Measurements from ENCODE around the gene CFAP100. TPM values are rescaled to one million over a fixed set of nuclear protein-coding genes. Genes with fewer than 3 reads are reported as not detected.

Gene CFAP100
- total and polyA plus RNA-seq, 9 donors, result 0.20 to 1.2 (median 0.38) TPM; not detected in 3

DNA sequence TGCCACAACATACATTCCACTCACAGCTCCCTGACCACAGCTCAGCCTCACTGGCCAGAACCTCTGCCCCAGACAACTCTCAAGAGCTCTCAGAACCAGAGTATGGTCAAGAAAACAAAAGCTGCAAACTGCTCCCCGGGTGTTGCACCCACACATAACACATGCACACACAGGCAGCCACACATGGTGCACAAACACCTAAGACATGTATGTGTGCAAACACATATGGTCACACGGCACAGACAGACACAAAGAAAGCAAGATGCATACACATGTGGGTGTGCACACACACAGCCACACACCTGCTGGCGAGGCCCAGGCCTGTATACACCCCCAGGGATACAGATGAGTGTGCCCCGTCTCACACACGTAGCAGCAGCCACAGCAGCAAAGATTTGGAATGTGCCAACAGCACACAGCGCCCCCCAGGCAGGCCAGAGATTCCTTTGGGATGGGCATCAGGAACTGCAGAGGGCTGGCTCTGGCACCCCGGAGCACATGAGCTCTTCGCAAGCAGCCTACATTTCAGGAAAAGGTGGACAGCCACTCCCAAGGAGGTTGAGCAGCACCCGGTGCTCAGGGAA, 44.1 kb upstream of the CFAP100 start:
- Histone ChIP-seq H3K4me3 (ENCODE audit: low read length) (no peak overlapping the region), H3K36me3 (ENCODE audit: control insufficient read depth, insufficient read depth, low read length) (no peaks in the 10 kb centered on the region), H3K27ac (ENCODE audit: low read length) (no peak overlapping the region), H3K4me1 (ENCODE audit: control insufficient read depth, insufficient read depth, low read length) (peaks cover 4% of the 10 kb centered on the region), H3K27me3 (ENCODE audit: control insufficient read depth, insufficient read depth, low read length) (peaks cover 5% of the 10 kb centered on the region), H3K9me3 (replicated peaks; ENCODE audit: control insufficient read depth, low read depth, low read length) (no peaks in the 10 kb centered on the region)
- DNase-seq, result no peak
- WGBS (ENCODE audit: insufficient coverage), result 79% methylated on average over 9 of the region's 9 CpGs

DNA sequence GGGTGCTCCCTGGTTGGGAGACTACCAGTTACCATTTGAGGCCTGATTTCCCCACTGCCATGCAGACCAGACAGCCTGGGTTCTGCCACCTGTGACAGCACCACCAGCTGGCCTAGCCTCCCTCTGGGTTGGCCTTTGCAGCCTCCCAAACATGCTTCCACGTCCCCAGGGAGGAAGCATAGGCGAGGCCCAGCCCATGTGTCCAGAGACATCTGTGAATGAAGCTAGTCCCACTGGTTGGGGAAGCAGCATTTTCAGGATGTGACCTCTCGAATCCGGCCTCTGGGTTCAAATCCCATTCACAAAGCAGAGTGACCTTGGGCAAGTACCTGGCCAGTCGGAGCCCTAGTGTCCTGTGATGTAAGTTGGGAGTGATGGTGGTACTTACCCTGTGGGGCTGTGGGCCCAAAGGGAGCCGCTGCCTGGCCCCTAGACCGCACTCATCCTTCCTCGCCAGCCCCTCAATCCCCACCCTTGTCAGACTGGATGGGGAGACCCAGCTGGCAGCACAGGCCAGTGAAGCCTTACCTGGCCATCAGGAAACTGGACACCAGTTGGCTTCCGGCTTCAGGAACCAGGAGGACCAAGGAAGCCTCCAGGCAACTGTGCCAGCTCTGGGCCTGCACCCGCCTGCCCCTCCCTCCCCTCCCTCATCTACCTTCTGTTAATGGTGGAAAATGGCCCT, 43.5 kb upstream of the CFAP100 start:
- no peak overlapping the region for H3K27ac ChIP-seq (ENCODE audit: low read length)
- H3K9me3 ChIP-seq (replicated peaks; ENCODE audit: control insufficient read depth, low read depth, low read length), result no peaks in the 10 kb centered on the region
- H3K4me3 ChIP-seq (ENCODE audit: low read length), result no peak overlapping the region
- WGBS (ENCODE audit: insufficient coverage), result 67% methylated on average over 5 of the region's 10 CpGs
- peaks cover 7% of the 10 kb centered on the region for H3K27me3 ChIP-seq (ENCODE audit: control insufficient read depth, insufficient read depth, low read length)
- DNase-seq, result no peak
- peaks cover 10% of the 10 kb centered on the region for H3K4me1 ChIP-seq (ENCODE audit: control insufficient read depth, insufficient read depth, low read length)
- no peaks in the 10 kb centered on the region for H3K36me3 ChIP-seq (ENCODE audit: control insufficient read depth, insufficient read depth, low read length)

DNA sequence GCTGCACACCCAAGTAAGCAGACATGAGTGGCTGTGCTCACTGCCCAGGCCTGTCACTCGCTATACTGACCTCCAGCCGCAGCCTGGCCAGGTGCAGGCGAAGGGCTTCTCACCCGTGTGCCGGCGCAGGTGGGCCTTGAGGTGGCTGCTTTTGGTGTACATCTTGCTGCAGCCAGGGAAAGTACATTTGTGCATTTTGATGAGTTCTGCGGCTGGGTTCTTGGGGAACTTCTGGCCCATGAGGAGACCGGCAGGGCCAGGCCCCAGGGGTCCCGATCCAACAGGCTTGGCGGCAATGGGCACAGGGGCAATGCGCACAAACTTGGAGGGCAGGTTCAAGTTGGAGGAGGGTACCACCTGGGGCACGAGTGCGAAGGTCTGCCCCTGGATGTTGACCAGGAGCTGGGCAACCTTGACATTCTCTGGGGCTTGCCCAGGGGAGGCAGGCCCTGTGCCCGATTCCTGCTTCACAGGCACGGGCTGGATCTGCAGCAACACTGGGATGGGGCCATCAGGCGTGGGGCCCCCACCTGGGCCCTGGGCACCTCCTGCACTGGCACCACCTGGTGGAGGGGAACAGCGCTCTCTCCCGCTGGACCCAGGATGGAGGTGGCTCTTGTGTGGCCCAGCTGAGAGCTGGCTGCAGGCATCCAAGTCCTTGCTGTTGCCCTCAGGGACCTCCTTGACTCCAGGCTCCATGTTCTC, 42.8 kb upstream of the CFAP100 start:
- H3K4me3 ChIP-seq (ENCODE audit: low read length), result no peak overlapping the region

DNA sequence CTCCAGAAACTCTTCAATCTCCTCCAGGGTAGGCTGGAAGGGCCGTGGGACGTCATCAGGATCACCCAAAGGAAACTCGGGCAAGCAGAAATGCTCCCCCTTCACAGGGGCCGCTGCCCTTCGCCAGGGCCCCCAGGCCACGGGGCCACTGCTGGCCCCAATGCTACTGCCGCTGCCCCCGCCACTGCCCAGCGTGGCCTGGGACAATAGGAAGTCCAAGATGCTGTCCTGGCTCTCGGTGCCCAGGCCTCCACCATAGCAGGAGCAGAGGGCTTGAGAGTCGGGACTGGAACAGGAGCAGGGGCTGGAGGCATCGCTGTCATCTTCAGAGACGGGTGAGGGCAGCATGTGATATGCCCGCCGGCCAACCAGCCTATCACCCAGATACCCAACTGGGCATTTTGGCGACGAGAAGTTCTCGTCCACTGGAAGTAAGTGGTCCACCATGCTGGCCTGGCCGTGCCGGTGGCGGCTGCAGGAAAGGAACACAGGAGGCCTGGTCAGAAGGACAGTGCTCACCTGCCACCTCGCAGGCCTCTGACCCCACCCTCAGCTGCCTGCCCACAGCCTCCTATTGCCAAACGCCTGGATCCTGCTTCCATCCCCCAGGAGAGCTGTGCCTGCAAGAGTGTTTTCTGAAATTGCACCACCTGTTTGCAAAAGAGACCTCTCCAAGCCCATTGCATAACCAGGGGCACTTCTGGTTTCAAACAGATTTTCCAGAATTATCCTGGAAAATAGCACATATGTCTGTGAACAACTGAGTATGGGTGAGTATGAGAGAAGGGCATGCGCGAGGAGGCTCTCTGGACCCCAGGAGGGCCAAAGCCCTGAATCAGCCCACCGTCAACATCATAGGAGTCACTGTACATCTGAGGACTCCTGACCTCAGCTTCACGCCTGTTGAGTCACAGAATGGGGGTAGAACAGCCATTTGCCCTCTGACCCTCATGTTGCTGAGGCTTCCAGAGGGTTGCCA, 41.9 kb upstream of the CFAP100 start:
- H3K9me3 ChIP-seq (replicated peaks; ENCODE audit: control insufficient read depth, low read depth, low read length), result no peaks in the 10 kb centered on the region
- H3K27me3 ChIP-seq (ENCODE audit: control insufficient read depth, insufficient read depth, low read length), result peaks cover 15% of the 10 kb centered on the region
- no peak for DNase-seq
- H3K27ac ChIP-seq (ENCODE audit: low read length), result no peak overlapping the region
- no peaks in the 10 kb centered on the region for H3K36me3 ChIP-seq (ENCODE audit: control insufficient read depth, insufficient read depth, low read length)
- H3K4me1 ChIP-seq (ENCODE audit: control insufficient read depth, insufficient read depth, low read length), result peaks cover 20% of the 10 kb centered on the region
- WGBS (ENCODE audit: insufficient coverage), result 88% methylated on average over 21 of the region's 27 CpGs
- no peak overlapping the region for H3K4me3 ChIP-seq (ENCODE audit: low read length)

More for the DNA sequence above, 42.8 kb upstream of the CFAP100 start:
- WGBS (ENCODE audit: insufficient coverage), result 97% methylated on average over 17 of the region's 18 CpGs
- Histone ChIP-seq H3K27me3 (ENCODE audit: control insufficient read depth, insufficient read depth, low read length) (peaks cover 12% of the 10 kb centered on the region), H3K36me3 (ENCODE audit: control insufficient read depth, insufficient read depth, low read length) (no peaks in the 10 kb centered on the region), H3K4me1 (ENCODE audit: control insufficient read depth, insufficient read depth, low read length) (peaks cover 16% of the 10 kb centered on the region), H3K27ac (ENCODE audit: low read length) (no peak overlapping the region), H3K9me3 (replicated peaks; ENCODE audit: control insufficient read depth, low read depth, low read length) (no peaks in the 10 kb centered on the region)
- no peak for DNase-seq

DNA sequence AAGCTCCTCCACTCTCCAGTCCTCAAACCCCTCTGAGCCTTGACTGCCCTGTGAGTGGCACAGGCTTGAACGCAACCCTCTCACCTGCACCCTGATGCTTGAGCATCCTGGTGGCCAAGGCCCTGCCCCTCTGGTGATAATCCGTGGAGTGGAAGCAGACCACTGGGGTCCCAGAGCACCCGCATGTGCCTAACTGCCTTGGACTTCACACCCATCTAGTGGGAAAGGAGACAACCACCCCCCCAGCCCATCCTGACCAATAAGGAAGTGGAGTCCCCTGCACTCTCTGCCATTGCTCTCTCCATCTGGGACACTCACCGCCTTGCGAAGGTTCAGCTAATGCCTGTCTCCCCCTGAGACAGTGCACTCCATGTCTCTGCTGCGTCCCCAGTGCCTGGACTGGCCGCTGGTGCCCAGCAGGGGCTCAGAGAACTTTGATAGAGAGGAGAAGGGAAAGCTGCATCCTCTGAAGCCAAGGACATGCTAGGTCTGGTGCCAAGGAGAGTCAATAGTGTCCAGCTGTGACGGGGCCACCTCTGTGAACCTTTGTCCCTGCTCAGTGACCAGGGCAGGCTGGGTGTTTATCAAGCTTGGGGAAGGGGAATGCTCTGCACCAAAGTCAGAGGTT, 40.9 kb upstream of the CFAP100 start:
- no peak for DNase-seq
- WGBS (ENCODE audit: insufficient coverage), result 69% methylated on average over 5 of the region's 8 CpGs
- H3K27me3 ChIP-seq (ENCODE audit: control insufficient read depth, insufficient read depth, low read length), result peaks cover 26% of the 10 kb centered on the region
- no peaks in the 10 kb centered on the region for H3K36me3 ChIP-seq (ENCODE audit: control insufficient read depth, insufficient read depth, low read length)
- H3K27ac ChIP-seq (ENCODE audit: low read length), result no peak overlapping the region
- peaks cover 25% of the 10 kb centered on the region for H3K4me1 ChIP-seq (ENCODE audit: control insufficient read depth, insufficient read depth, low read length)
- no peak overlapping the region for H3K4me3 ChIP-seq (ENCODE audit: low read length)
- no peaks in the 10 kb centered on the region for H3K9me3 ChIP-seq (replicated peaks; ENCODE audit: control insufficient read depth, low read depth, low read length)

DNA sequence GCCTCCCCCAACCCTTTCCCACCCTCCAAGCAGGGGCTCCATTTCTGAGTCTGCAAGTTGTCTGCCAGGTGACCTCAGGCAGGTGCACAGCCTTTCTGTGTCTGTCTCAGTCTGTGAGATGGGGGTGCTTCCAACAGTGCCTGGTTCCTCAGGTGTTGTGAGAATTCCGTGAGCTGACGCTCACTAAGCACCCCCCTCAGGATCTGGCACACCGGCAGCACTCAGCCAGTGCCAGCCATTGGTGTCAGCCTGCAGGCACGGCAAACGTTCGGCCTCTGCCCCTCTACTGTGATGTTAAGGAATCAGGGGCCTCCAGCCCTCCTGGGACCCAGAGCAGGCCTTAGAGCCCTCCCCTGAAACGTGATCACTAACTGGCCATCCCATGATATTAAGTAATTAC, 39.9 kb upstream of the CFAP100 start:
- Histone ChIP-seq H3K27ac (ENCODE audit: low read length) (no peak overlapping the region), H3K27me3 (ENCODE audit: control insufficient read depth, insufficient read depth, low read length) (peaks cover 30% of the 10 kb centered on the region), H3K36me3 (ENCODE audit: control insufficient read depth, insufficient read depth, low read length) (no peaks in the 10 kb centered on the region), H3K9me3 (replicated peaks; ENCODE audit: control insufficient read depth, low read depth, low read length) (peaks cover 4% of the 10 kb centered on the region), H3K4me1 (ENCODE audit: control insufficient read depth, insufficient read depth, low read length) (peaks cover 25% of the 10 kb centered on the region), H3K4me3 (ENCODE audit: low read length) (no peak overlapping the region)
- no peak for DNase-seq
- WGBS (ENCODE audit: insufficient coverage), result 91% methylated on average over 4 of the region's 7 CpGs

GRCh38 chr3:126355251-126355650, 39.5 kb upstream of the CFAP100 start:
- peaks cover 35% of the 10 kb centered on the region for H3K27me3 ChIP-seq (ENCODE audit: control insufficient read depth, insufficient read depth, low read length)
- no peak for DNase-seq
- peak overlapping the region; percentile 75 for H3K27ac ChIP-seq (ENCODE audit: low read length)
- peaks cover 25% of the 10 kb centered on the region for H3K4me1 ChIP-seq (ENCODE audit: control insufficient read depth, insufficient read depth, low read length)
- H3K4me3 ChIP-seq (ENCODE audit: low read length), result no peak overlapping the region
- WGBS (ENCODE audit: insufficient coverage), result 44% methylated on average over 1 of the region's 3 CpGs
- no peaks in the 10 kb centered on the region for H3K36me3 ChIP-seq (ENCODE audit: control insufficient read depth, insufficient read depth, low read length)
- H3K9me3 ChIP-seq (replicated peaks; ENCODE audit: control insufficient read depth, low read depth, low read length), result peaks cover 4% of the 10 kb centered on the region

DNA sequence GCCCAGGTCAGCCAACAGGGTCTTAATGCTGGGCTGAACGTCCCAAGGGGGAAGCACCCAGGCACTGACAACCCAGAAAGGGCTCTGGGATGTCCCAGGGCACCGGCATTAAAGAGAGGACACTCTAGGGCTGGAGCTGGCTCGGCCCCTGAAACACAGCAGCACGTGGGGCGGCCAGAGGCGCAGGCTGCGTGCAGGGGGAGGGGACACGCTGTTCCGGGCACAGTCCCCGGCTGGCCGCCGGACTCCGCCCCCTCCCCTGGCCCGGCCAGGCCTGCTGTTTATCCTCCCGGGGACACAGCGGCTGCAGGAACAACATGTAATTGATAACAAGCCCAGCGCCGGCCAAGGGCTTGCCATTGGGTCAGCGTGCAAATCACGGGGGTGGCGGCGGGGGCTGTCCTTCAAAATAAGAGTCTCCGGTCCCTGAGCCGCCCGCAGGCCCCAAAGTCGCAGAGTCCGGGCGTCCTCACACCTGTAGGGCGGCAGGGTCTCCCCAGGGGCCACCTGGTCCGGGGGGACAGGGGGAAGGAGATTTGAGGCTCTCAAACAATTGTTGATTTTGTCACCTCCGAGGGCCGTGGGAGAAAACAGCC, 38.8 kb upstream of the CFAP100 start:
- H3K36me3 ChIP-seq (ENCODE audit: control insufficient read depth, insufficient read depth, low read length), result no peaks in the 10 kb centered on the region
- peak overlapping the region; percentile 75 for H3K27ac ChIP-seq (ENCODE audit: low read length)
- peaks cover 41% of the 10 kb centered on the region for H3K27me3 ChIP-seq (ENCODE audit: control insufficient read depth, insufficient read depth, low read length)
- peaks cover 4% of the 10 kb centered on the region for H3K9me3 ChIP-seq (replicated peaks; ENCODE audit: control insufficient read depth, low read depth, low read length)
- peak overlapping the region; percentile 38 for H3K4me3 ChIP-seq (ENCODE audit: low read length)
- peak; percentile 95 for DNase-seq
- H3K4me1 ChIP-seq (ENCODE audit: control insufficient read depth, insufficient read depth, low read length), result peaks cover 25% of the 10 kb centered on the region
- WGBS (ENCODE audit: insufficient coverage), result under 1% methylated on average over 32 of the region's 32 CpGs

Data from muscle of leg (tissue), 11 donors.